BLaER1 (cell line): ENCODE data around the gene RPLP1.

ENCODE experiments used
- H3K27ac ChIP-seq: shearing (Covaris generic); formaldehyde crosslinking; 2 replicates; pipeline ENCODE4 v1.8.1; 2022
- H3K27me3 ChIP-seq: shearing (Covaris generic); formaldehyde crosslinking; 2 replicates; pipeline ENCODE4 v1.8.1; 2022
- H3K36me3 ChIP-seq: shearing (Covaris generic); formaldehyde crosslinking; 2 replicates; pipeline ENCODE4 v1.8.1; 2022
- H3K4me1 ChIP-seq: shearing (Covaris generic); formaldehyde crosslinking; 2 replicates; pipeline ENCODE4 v1.8.1; 2022
- H3K4me2 ChIP-seq: shearing (Covaris generic); formaldehyde crosslinking; 2 replicates; pipeline ENCODE4 v1.8.1; 2022
- H3K4me3 ChIP-seq: shearing (Covaris generic); formaldehyde crosslinking; 2 replicates; pipeline ENCODE4 v1.8.1; 2022
- H3K9ac ChIP-seq: shearing (Covaris generic); formaldehyde crosslinking; 2 replicates; pipeline ENCODE4 v1.8.1; 2022
- H3K9me3 ChIP-seq: shearing (Covaris generic); formaldehyde crosslinking; 2 replicates; pipeline ENCODE4 v1.8.1; 2022
- H4K20me1 ChIP-seq: shearing (Covaris generic); formaldehyde crosslinking; 2 replicates; pipeline ENCODE4 v1.8.1; 2022
- Cebpa-rat ChIP-seq: shearing (Covaris generic); IDR thresholded peaks from 2 replicates; pipeline ENCODE4 v1.8.1; 2022

Gene RPLP1

GRCh38 chr15:69452692-69453521 lies at the start of gene RPLP1:
TSS of gene RPLP1 (plus strand) at chr15:69452818. CDS start at chr15:69452949, 131 bp downstream.
- peaks cover 52% of the 10 kb centered on the region for H4K20me1 ChIP-seq

GRCh38 chr15:69403594-69403993 lies 49.0 kb upstream of the RPLP1 start:
- Histone ChIP-seq H3K36me3 (no peaks in the 10 kb centered on the region), H3K4me2 (no peak overlapping the region), H3K4me3 (no peak overlapping the region), H4K20me1 (no peaks in the 10 kb centered on the region), H3K27me3 (no peaks in the 10 kb centered on the region), H3K9ac (no peak overlapping the region), H3K27ac (no peak overlapping the region), H3K9me3 (no peaks in the 10 kb centered on the region), H3K4me1 (peaks cover 5% of the 10 kb centered on the region)
- no peak for TF ChIP-seq Cebpa-rat

More at GRCh38 chr15:69452692-69453521, at the start of gene RPLP1:
- Histone ChIP-seq H3K9me3 (no peaks in the 10 kb centered on the region), H3K4me2 (peak within 1 kb of the TSS; percentile 87), H3K27me3 (no peaks in the 10 kb centered on the region), H3K27ac (peak within 1 kb of the TSS; percentile 93), H3K4me3 (peak within 1 kb of the TSS; percentile 85), H3K9ac (peak within 1 kb of the TSS; percentile 95), H3K4me1 (peaks cover 27% of the 10 kb centered on the region), H3K36me3 (peaks cover 63% of the 10 kb centered on the region)
- TF ChIP-seq Cebpa-rat, result no peak

DNA sequence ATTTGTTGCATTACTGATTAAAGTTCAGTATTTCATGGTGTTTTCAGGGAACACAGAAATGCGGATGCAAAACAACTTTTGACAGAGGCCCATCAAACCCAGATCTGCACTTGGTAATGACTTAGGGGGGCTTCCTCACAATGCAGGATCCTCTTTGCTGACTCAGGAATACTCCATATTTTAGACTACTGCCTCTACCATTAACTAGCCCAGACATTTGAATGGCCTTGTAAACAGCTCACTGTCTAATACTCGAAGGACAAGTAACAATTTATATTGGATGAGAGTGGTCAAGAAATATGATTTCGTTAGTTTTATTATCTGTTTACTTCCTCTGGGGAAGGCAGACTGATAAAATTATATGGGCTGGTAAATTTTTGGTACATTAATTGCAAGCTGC lies 47.5 kb upstream of the RPLP1 start:
- Histone ChIP-seq H3K4me2 (no peak overlapping the region), H3K36me3 (no peaks in the 10 kb centered on the region), H3K9ac (no peak overlapping the region), H3K4me3 (no peak overlapping the region), H3K27me3 (no peaks in the 10 kb centered on the region), H3K4me1 (no peaks in the 10 kb centered on the region), H4K20me1 (no peaks in the 10 kb centered on the region), H3K27ac (no peak overlapping the region), H3K9me3 (no peaks in the 10 kb centered on the region)
- no peak for TF ChIP-seq Cebpa-rat

DNA sequence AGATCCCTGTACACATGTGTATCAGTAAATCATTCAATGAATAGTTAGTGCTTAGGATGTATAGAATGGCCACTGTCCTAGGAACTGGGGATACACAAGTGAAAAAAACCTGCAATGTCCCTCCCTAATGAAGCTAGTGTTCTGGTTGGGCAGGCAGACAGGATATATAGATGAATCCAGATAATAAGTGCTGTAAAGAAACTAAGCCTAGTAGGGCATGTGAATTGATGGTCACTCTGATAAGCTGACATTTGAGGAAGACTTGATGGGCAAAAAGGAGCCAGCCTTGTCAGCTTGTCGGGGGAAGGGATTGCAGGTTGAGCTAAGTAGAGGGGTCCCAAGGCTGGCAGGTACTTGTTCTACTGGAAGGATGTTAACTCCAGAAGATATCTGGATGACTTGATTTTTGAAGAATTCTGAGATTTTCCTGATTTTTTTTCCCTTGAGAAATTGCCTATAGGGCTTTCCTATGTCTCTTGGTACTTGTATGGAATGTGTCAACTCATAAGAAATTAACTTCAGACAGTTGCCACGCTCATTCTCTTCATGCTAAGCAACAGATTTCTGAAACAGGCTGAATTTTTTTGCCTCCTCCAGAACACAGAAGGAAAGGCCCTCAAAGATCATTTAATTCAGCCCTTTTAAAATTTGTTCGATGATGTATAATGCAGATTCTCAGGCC lies 44.8 kb upstream of the RPLP1 start:
- TF ChIP-seq Cebpa-rat, result no peak

DNA sequence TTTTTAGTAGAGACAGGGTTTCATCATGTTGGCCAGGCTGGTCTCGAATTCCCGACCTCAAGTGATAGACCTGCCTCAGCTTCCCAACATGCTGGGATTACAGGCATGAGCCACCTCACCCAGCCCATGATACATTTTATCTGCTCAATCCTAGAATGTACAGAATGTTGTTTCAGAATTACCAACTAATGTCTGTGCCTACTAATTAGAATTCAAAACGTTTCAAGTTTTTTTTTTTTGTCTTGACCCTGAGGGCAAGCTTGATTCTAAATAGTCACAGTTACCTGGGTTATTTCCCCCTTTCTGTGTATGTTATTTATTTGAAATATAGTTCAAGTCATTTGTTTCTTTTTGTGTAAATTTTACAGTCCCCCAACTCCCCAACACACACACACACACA lies 43.8 kb upstream of the RPLP1 start:
- Histone ChIP-seq H3K9me3 (no peaks in the 10 kb centered on the region), H3K27ac (no peak overlapping the region), H3K36me3 (no peaks in the 10 kb centered on the region), H4K20me1 (no peaks in the 10 kb centered on the region), H3K27me3 (no peaks in the 10 kb centered on the region), H3K4me2 (no peak overlapping the region), H3K9ac (no peak overlapping the region), H3K4me1 (0 out of 2 replicates have a peak, but pooled peaks cover 3% of the 10 kb centered on the region), H3K4me3 (no peak overlapping the region)
- TF ChIP-seq Cebpa-rat, result no peak

More for the DNA sequence above, 44.8 kb upstream of the RPLP1 start:
- no peak overlapping the region for H3K9ac ChIP-seq
- H3K27ac ChIP-seq, result no peak overlapping the region
- no peak overlapping the region for H3K4me3 ChIP-seq
- no peaks in the 10 kb centered on the region for H3K36me3 ChIP-seq
- H3K4me2 ChIP-seq, result no peak overlapping the region
- H4K20me1 ChIP-seq, result no peaks in the 10 kb centered on the region
- no peaks in the 10 kb centered on the region for H3K9me3 ChIP-seq
- no peaks in the 10 kb centered on the region for H3K4me1 ChIP-seq
- no peaks in the 10 kb centered on the region for H3K27me3 ChIP-seq

DNA sequence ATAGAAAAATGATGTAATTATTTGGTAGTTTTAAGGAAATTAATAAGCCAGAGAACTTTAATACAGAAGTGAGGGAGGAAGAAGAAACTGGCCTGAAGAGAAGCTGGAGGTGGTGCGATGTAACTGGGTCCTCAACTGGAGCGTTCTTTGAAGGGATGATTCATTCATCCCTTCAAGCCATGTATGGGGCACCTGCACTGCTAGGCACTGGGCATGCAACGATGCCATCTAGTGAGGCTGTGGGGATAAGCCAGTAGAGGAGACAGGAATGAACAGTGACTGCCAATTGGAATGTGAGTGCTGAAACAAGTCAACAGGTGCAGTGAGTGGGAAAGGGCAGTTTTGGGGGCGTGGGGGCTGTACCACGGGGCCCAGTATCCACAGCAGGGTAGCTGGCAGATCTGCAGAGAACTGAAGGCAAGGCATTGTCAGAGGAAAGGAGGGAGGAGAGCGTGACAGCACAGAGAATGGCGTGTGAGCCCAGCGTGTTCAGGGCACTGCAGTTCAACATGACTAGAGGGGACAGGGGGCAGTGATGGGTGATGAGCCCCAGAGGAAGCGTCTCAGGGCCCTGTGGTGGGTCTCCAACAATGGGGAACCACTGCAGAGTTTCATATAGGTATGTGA lies 42.3 kb upstream of the RPLP1 start:
- H3K4me1 ChIP-seq, result peaks cover 9% of the 10 kb centered on the region
- no peak overlapping the region for H3K27ac ChIP-seq
- H3K4me2 ChIP-seq, result no peak overlapping the region
- H4K20me1 ChIP-seq, result no peaks in the 10 kb centered on the region
- no peak overlapping the region for H3K9ac ChIP-seq
- H3K9me3 ChIP-seq, result no peaks in the 10 kb centered on the region
- H3K4me3 ChIP-seq, result no peak overlapping the region
- H3K27me3 ChIP-seq, result no peaks in the 10 kb centered on the region
- H3K36me3 ChIP-seq, result no peaks in the 10 kb centered on the region
- TF ChIP-seq Cebpa-rat, result no peak

GRCh38 chr15:69412274-69412673 lies 40.3 kb upstream of the RPLP1 start:
- H3K4me2 ChIP-seq, result no peak overlapping the region

DNA sequence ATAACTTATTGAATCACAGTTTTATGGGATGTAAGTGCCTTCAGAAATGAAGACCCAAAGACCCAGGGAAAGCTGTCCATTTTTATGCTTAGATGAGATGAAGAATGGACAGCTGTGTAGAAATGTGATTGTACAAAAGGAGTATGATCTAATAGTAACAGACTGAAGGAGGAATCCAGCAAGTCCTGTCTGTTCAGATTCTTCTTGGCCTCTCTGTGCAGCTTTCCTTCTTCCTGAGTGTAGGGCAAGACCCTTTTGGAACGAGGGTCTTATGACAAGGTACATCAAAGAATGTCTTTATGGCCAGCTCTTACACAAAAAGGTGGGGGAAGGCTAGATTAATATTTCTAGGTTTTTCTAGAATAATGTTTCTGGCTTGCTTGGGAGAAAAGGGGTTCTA lies 39.9 kb upstream of the RPLP1 start:
- no peaks in the 10 kb centered on the region for H3K9me3 ChIP-seq
- H3K4me2 ChIP-seq, result no peak overlapping the region

More at GRCh38 chr15:69412274-69412673, 40.3 kb upstream of the RPLP1 start:
- H3K4me1 ChIP-seq, result peaks cover 20% of the 10 kb centered on the region
- H3K27ac ChIP-seq, result no peak overlapping the region
- no peak overlapping the region for H3K9ac ChIP-seq
- peaks cover 2% of the 10 kb centered on the region; the same call in 1 of the 2 replicates for H3K36me3 ChIP-seq
- no peaks in the 10 kb centered on the region for H3K27me3 ChIP-seq
- no peak overlapping the region for H3K4me3 ChIP-seq
- no peaks in the 10 kb centered on the region for H4K20me1 ChIP-seq
- H3K9me3 ChIP-seq, result no peaks in the 10 kb centered on the region
- TF ChIP-seq Cebpa-rat, result no peak

DNA sequence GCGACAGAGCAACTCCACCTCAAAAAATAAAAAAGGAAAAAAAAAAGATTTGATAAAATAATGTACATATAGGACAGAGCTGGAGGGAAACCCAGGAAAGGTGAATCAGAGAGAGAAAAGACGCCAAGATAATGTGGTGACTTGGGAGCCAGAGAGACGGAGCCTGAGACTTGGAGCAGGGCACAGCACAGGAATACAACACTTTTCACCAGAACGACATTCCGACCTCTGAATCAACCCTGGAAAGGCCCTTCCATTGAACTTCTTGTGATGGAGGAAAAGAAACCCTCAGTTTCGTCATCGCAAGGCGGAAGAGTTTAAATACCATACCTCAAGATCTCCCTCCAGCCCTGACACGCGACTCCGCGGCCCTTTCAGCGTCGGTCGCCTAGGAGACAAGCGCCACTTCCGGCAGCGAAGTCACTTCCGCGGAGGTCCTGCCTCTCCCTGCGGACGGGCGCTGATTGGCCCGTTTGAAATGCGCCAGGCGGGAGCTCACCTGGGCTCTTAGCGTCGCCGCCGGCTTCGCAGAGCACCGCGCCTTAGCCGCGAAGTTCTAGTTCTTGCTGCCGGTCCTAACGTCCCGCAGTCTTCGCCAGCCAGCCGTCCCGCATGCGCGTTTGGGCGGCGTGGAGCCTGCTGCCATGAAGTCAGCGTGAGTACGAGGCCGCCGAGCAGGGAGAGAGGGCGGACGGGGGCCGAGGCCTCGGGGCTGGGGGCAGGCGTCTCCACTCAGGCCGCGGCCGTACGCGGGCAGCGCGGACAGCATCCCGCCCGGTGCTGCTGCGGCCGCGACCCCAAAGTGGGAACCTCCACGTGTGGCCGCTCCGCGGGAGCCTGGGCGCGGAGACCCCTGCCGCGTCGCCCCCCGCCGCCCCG lies 38.6 kb upstream of the RPLP1 start, which contains the start of gene KIF23:
TSS of gene KIF23 (plus strand) at position 528 of the 879 bp plus-strand sequence. CDS start at position 645, 117 bp downstream.
- peaks cover 20% of the 10 kb centered on the region for H3K4me1 ChIP-seq
- no peaks in the 10 kb centered on the region for H3K27me3 ChIP-seq
- H4K20me1 ChIP-seq, result no peaks in the 10 kb centered on the region
- TF ChIP-seq Cebpa-rat, result no peak
- H3K4me3 ChIP-seq, result peak within 1 kb of the TSS; percentile 98
- peak within 1 kb of the TSS; percentile 80 for H3K27ac ChIP-seq
- peak within 1 kb of the TSS; percentile 82 for H3K4me2 ChIP-seq
- no peaks in the 10 kb centered on the region for H3K9me3 ChIP-seq
- H3K36me3 ChIP-seq, result peaks cover 18% of the 10 kb centered on the region
- peak within 1 kb of the TSS; percentile 85 for H3K9ac ChIP-seq

More for the DNA sequence above, 39.9 kb upstream of the RPLP1 start:
- H3K27me3 ChIP-seq, result no peaks in the 10 kb centered on the region
- no peak overlapping the region for H3K4me3 ChIP-seq
- peaks cover 20% of the 10 kb centered on the region for H3K4me1 ChIP-seq
- peaks cover 4% of the 10 kb centered on the region; the same call in 1 of the 2 replicates for H3K36me3 ChIP-seq
- no peak overlapping the region for H3K9ac ChIP-seq
- no peak for TF ChIP-seq Cebpa-rat
- no peaks in the 10 kb centered on the region for H4K20me1 ChIP-seq
- H3K27ac ChIP-seq, result no peak overlapping the region
